HFFc6 (cell line): ENCODE measurements around the gene GSPT1. TPM values are rescaled to one million over a fixed set of nuclear protein-coding genes. Genes with fewer than 3 reads are reported as not detected.
A peak's percentile ranks its signal among the peaks of the same experiment; 100 is the strongest.
"Not testable (repeated sequence)": the region's sequence is repeated elsewhere in the genome, so short reads cannot be mapped to it uniquely, and the experiment has no call there.

Experiments used
- DNase-seq: peaks from one replicate; pipeline ENCODE4 v3.0.0-alpha.2; 2018
- H3K27ac Mint-ChIP-seq: 2 replicates; pipeline ENCODE4 v1.8.0; 2020; ENCODE audit warnings: mild to moderate bottlenecking, mixed read lengths
- H3K27me3 Mint-ChIP-seq: 2 replicates; pipeline ENCODE4 v1.8.0; 2021; ENCODE audit warnings: mild to moderate bottlenecking, moderate library complexity, mixed read lengths; ENCODE audit not compliant: insufficient read depth
- H3K36me3 Mint-ChIP-seq: 2 replicates; pipeline ENCODE4 v1.8.0; 2021; ENCODE audit warnings: low read depth, mixed read lengths
- H3K4me1 Mint-ChIP-seq: 2 replicates; pipeline ENCODE4 v1.8.0; 2020; ENCODE audit warnings: low read depth, mixed read lengths
- H3K4me3 Mint-ChIP-seq: 2 replicates; pipeline ENCODE4 v1.8.0; 2020; ENCODE audit warnings: mild to moderate bottlenecking, moderate library complexity, mixed read lengths
- H3K9me3 Mint-ChIP-seq: 2 replicates; pipeline ENCODE4 v1.8.0; 2020; ENCODE audit warnings: mild to moderate bottlenecking, mixed read lengths
- CTCF ChIP-seq: fragments of 200-600 bp; sonication (generic); IDR thresholded peaks from 2 replicates; pipeline ENCODE4 v1.5.0; 2021; ENCODE audit warnings: antibody characterized with exemption, mild to moderate bottlenecking
- total RNA-seq, 6 experiments: library from RNA; stranded (reverse); fragmentation: NEBNext Ultra II Directional; extraction: Animal tissue kit (Norgen Biotek cat#: 25700); gene quantifications; 2 replicates in 1 of 6; 3 replicates in 5 of 6; pipeline ENCODE4 v1.2.3, GENCODE V29; 2021

The GSPT1 gene
- total RNA-seq, 6 experiments from 2014 or later, result 187 to 221 (median 211) TPM

GRCh38 chr16:11956558-11956957 is 40.8 kb upstream of the GSPT1 start:
- DNase-seq, result no peak
- H3K27me3 Mint-ChIP-seq, result no peaks in the 10 kb centered on the region
- no peaks in the 10 kb centered on the region for H3K9me3 Mint-ChIP-seq
- TF ChIP-seq CTCF, result no peak
- H3K4me1 Mint-ChIP-seq, result peaks cover 28% of the 10 kb centered on the region
- peak overlapping the region; percentile 94 for H3K27ac Mint-ChIP-seq
- H3K36me3 Mint-ChIP-seq, result no peaks in the 10 kb centered on the region
- peak overlapping the region; percentile 58; the same call in 1 of the 2 replicates for H3K4me3 Mint-ChIP-seq

- peak overlapping the region; percentile 94 for H3K27ac Mint-ChIP-seq
- peak; percentile 98 for DNase-seq
- H3K27me3 Mint-ChIP-seq, result no peaks in the 10 kb centered on the region
- H3K9me3 Mint-ChIP-seq, result no peaks in the 10 kb centered on the region
- H3K36me3 Mint-ChIP-seq, result no peaks in the 10 kb centered on the region
- no peak for TF ChIP-seq CTCF
- H3K4me1 Mint-ChIP-seq, result peaks cover 29% of the 10 kb centered on the region
- H3K4me3 Mint-ChIP-seq, result peak overlapping the region; percentile 58
These were observed 40.0 kb upstream of the GSPT1 start for GRCh38 chr16:11955713-11956123.

GRCh38 chr16:11953576-11953975 is 37.8 kb upstream of the GSPT1 start:
- H3K9me3 Mint-ChIP-seq, H3K27ac Mint-ChIP-seq, H3K36me3 Mint-ChIP-seq, H3K4me3 Mint-ChIP-seq, H3K27me3 Mint-ChIP-seq: not testable (repeated sequence)
- H3K4me1 Mint-ChIP-seq, result peaks cover 40% of the 10 kb centered on the region
- peak; percentile 16 for DNase-seq

- Mint-ChIP-seq H3K27me3 (no peaks in the 10 kb centered on the region), H3K27ac (no peak overlapping the region; the same call in 1 of the 2 replicates), H3K4me1 (peaks cover 22% of the 10 kb centered on the region), H3K4me3 (no peak overlapping the region), H3K36me3 (no peaks in the 10 kb centered on the region), H3K9me3 (no peaks in the 10 kb centered on the region)
- no peak for DNase-seq
- no peak for TF ChIP-seq CTCF
These were observed 34.6 kb upstream of the GSPT1 start for GRCh38 chr16:11950388-11950787.

- peak; percentile 73 for TF ChIP-seq CTCF
- Mint-ChIP-seq H3K4me1 (peaks cover 22% of the 10 kb centered on the region), H3K9me3 (no peaks in the 10 kb centered on the region), H3K27ac (no peak overlapping the region), H3K27me3 (no peaks in the 10 kb centered on the region), H3K4me3 (no peak overlapping the region), H3K36me3 (no peaks in the 10 kb centered on the region)
- peak; percentile 51 for DNase-seq
These were observed 33.8 kb upstream of the GSPT1 start for GRCh38 chr16:11949527-11949926.

GRCh38 chr16:11948819-11949218 is 33.1 kb upstream of the GSPT1 start:
- Mint-ChIP-seq H3K36me3 (no peaks in the 10 kb centered on the region), H3K4me3 (no peak overlapping the region), H3K27ac (no peak overlapping the region), H3K27me3 (no peaks in the 10 kb centered on the region), H3K4me1 (peaks cover 22% of the 10 kb centered on the region), H3K9me3 (no peaks in the 10 kb centered on the region)
- TF ChIP-seq CTCF, result no peak
- DNase-seq, result no peak
